ENCODE results near the gene RUNX2.

Gene RUNX2

GRCh38 chr6:45423824-45424450 is 95.8 kb downstream of the RUNX2 start:
- in situ Hi-C loops (cut with HindIII; ENCODE audit: low pct_ligation_motif_present, low pct_unique_long_range_greater_than_20kb, low sequenced_read_pairs), result no loop called here
- no peak for DNase-seq

DNA sequence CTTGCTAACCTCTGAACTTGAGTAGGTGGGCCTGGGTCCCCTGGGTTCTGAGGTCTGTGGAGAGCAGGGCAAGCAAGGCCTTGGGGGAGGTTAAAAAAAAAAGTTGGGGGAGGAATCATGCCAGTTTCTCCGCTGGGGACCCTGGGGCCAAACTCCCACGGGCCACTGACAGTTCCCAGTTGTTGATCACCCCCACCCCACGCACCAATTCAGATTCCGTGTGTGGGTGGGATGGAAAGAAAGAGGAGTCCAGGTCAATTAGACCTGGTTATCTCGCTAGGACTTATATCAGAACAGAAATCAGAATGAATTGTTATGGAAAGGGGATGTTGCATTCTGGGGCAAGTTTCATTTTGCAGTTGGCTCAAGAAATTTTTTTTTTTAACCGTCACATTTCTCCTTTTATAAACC is 96.3 kb downstream of the RUNX2 start:
- in situ Hi-C loops (cut with HindIII; ENCODE audit: low pct_ligation_motif_present, low pct_unique_long_range_greater_than_20kb, low sequenced_read_pairs), result no loop called here
- DNase-seq, result no peak

DNA sequence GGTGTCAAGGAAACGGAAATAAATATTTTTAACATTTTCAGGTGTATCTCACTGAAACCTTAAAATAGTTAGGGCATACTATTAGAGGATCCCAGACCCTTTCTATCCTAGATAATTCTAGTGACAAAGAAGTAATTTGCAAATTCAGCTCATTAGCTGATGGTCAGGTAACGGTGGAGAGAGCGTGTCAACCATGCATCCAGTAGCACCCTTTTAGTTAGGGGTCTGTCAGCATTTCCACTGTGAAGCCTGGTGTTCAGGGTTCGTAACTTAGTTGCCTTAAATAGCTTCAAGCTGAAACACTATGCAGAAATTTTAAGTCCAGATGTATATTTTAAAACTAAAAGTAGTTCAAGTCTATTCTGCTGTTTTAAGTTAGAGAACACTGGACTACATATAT is 98.1 kb downstream of the RUNX2 start:
- DNase-seq, result no peak
- in situ Hi-C loops (cut with HindIII; ENCODE audit: low pct_ligation_motif_present, low pct_unique_long_range_greater_than_20kb, low sequenced_read_pairs), result no loop called here

GRCh38 chr6:45427726-45428125 is 99.6 kb downstream of the RUNX2 start:
- DNase-seq, result no peak
- in situ Hi-C loops (cut with HindIII; ENCODE audit: low pct_ligation_motif_present, low pct_unique_long_range_greater_than_20kb, low sequenced_read_pairs), result no loop called here

GRCh38 chr6:45428727-45429126 is 100.6 kb downstream of the RUNX2 start:
- in situ Hi-C loops (cut with HindIII; ENCODE audit: low pct_ligation_motif_present, low pct_unique_long_range_greater_than_20kb, low sequenced_read_pairs), result no loop called here
- no peak for DNase-seq

GRCh38 chr6:45430590-45431202 is 102.6 kb downstream of the RUNX2 start:
- in situ Hi-C loops (cut with HindIII; ENCODE audit: low pct_ligation_motif_present, low pct_unique_long_range_greater_than_20kb, low sequenced_read_pairs), result no loop called here
- DNase-seq, result no peak

DNA sequence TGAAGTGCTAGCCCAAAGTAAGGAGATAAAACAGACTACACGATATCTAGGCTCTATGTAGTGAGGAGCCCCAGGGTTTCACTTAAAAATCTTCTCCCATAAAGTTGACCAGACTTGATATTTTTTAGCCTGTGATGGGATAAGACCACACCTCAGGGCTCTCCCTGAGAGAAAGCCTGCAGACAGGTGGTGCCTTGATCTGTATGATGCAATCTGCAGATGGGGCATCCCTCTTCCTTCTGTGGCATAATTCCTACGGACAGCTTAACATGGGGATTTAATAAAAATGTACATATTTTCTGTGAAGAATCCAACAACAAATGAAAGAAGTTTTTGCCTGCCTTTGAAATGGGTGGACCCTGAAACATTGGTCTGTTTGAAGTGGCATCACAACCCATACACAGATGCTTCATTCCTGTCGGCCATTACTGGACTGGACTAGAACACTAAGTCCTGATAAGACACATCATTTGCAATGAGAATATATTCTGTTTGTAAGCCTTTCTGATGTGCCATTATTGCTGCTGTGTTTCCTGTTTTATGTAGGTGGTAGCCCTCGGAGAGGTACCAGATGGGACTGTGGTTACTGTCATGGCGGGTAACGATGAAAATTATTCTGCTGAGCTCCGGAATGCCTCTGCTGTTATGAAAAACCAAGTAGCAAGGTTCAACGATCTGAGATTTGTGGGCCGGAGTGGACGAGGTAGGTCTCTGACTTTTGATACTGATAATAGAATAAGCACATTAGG is 103.4 kb downstream of the RUNX2 start:
- in situ Hi-C loops (cut with HindIII; ENCODE audit: low pct_ligation_motif_present, low pct_unique_long_range_greater_than_20kb, low sequenced_read_pairs), result no loop called here
- no peak for DNase-seq

GRCh38 chr6:45432977-45433376 is 104.8 kb downstream of the RUNX2 start:
- in situ Hi-C loops (cut with HindIII; ENCODE audit: low pct_ligation_motif_present, low pct_unique_long_range_greater_than_20kb, low sequenced_read_pairs), result no loop called here
- DNase-seq, result peak; percentile 45

DNA sequence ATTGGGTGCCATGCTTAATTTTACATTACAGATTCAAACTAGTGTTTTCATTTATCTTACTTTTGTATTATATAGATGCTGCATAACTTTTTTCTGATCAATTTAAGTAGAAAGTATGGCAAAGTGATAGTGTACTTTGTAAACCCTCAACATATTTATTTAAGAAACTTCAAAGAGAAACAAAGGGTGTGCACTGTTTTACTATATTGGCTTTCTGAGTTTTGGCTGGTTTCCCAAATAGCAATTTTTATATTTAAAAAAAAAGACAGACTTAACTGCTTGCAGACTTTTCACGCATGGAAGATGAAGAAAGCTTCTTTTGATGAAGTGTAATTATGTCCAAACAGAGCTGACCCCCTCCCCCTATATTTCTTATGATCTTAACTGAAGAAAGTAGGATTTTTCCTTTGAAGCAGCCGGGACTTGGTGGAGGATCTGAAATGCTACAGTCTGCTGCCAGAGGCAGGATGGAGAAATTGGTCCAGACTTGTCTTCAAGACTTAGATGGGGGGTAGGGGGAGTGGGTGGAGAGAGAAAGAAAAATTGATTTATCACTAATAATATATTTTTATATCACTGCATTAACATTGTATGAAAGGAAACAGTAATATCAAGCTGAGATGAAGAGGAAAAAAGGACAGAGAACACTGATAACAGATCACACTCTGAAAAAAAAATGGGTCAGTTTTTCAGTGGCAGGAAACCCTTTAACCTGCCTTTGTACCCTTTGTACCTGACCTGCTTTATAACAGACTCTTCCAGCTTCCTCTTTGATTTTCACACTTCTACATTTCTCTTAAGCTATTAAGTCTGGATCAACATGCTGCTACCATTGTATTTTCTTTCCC is 105.6 kb downstream of the RUNX2 start:
- in situ Hi-C loops (cut with HindIII; ENCODE audit: low pct_ligation_motif_present, low pct_unique_long_range_greater_than_20kb, low sequenced_read_pairs), result no loop called here
- DNase-seq, result no peak

- in situ Hi-C loops (cut with HindIII; ENCODE audit: low pct_ligation_motif_present, low pct_unique_long_range_greater_than_20kb, low sequenced_read_pairs), result no loop called here
- DNase-seq, result no peak
Observed at GRCh38 chr6:45434381-45434700, 106.2 kb downstream of the RUNX2 start.

DNA sequence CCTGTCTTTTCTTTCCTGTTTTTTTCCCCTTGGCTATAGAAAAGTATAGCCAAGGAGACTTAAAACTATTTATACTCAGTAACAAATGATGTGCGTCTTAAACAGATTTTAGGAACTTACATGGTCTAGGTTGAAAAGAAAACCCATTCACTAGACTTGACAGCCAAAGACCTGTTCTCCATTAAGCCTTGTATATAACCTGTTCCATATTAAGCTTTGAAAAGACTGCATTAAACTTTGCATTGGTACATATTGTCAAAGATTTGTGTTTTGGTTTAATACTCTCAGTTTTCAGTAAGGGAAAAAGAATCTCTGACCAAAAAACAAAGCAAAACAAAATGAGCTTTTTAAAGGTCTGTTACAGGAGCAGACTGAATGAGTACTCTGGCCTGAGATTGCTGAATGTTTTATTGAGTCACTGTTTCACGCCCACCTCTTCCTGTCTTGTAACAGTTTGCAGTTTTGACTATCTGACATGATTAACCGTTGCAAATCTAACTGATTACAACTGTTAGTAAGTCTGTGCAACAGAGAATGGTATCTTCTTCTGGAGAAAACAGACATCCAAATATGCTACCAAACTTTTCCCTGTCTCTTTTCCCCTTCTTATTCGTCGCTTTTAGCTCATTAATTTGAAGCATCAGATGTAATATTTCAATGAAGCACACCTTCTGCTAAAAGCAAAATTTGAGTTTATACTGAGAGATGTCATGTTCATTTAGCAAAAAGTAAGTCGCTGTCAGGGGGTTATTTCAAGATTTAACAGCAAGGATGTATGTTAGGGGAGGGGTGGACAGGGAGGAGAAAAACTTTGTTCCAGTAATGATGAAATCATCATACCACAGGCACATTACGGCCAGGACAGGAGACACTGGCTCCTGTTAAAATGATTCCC is 108.7 kb downstream of the RUNX2 start:
- DNase-seq, result peak; percentile 47
- in situ Hi-C loops (cut with HindIII; ENCODE audit: low pct_ligation_motif_present, low pct_unique_long_range_greater_than_20kb, low sequenced_read_pairs), result no loop called here

DNA sequence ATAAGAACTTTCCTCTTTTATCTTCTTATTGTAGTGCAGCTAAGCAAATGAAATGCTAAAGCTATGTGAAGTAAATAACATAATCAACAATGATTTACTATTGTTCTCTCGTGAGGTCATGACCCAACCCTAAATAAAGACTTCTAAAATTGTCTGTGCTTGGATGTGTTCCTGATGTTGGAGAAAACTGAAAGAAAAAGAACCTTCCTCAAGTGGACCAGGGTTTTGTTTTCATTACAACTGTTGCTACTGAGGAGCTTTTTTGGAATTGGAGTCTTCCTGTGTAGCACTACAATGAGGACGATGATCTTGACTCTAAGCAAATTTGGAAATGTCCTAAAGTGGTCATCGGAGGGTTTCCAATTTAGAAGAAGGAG is 109.3 kb downstream of the RUNX2 start:
- in situ Hi-C loops (cut with HindIII; ENCODE audit: low pct_ligation_motif_present, low pct_unique_long_range_greater_than_20kb, low sequenced_read_pairs), result no loop called here
- DNase-seq, result no peak

DNA sequence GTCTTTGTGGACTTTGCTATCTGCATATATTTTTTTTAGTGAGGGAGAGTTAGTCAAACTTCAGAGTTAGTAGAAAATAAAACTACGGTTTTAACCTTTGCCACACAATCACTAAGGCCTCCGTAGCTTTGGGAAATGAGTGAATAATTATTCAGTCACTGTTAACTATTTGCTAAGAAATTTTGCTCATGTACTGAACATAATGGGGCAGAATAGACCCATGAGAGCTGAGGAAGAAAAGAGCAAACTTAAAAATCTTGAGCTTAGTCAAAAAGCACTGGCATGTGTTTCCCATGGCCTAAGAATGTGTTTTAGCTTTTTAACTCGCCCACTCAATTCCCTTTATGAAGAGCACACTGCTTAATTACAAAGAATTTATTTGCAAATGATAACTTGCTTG is 110.0 kb downstream of the RUNX2 start:
- in situ Hi-C loops (cut with HindIII; ENCODE audit: low pct_ligation_motif_present, low pct_unique_long_range_greater_than_20kb, low sequenced_read_pairs), result no loop called here
- DNase-seq, result peak; percentile 30

DNA sequence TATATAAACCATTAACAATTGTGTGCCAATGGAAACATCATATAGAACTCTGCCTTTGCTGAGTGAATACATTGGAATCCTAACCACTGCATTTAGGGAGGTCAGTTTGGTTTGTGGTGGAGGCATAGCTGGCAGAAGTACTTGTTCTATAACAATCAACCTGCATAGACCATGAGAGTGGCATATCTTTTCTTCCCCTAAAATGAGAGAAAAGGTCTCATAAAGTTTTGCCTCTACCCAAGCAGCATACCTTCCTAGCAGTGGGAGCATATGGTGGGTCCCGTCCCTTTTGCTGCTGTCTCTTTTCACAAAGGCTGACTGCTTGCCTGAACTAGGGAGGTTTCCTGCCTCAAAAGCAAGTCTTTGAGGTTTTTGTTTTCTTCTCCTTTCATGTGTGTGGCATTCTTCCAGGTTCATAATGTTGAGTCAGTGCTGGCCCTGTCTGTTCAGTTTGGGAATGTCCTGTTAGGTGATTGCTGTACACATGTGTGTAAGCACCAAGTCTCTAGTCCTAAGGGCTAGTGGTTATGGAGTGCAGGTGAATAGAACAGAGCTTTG is 110.8 kb downstream of the RUNX2 start:
- in situ Hi-C loops (cut with HindIII; ENCODE audit: low pct_ligation_motif_present, low pct_unique_long_range_greater_than_20kb, low sequenced_read_pairs), result no loop called here
- DNase-seq, result peak; percentile 80

DNA sequence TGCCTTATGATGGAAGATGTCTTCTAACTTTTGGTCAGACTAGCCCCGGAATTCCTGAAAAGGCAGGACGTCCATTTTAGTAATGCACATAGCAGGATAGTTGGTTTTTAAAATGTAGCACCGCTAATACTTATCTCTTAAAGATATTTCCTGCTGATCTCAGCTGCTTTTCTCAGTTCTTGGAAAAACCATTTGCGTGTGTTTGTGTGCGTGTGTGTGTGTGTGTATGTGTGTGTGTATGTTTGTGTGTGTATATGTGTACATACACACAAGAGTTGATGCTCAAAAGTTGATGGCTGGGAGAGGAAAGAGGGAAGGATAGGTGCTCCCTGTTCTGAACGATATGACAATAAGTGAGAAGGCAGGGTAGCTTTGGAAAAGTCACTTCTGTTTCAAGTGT is 111.3 kb downstream of the RUNX2 start:
- DNase-seq, result no peak
- in situ Hi-C loops (cut with HindIII; ENCODE audit: low pct_ligation_motif_present, low pct_unique_long_range_greater_than_20kb, low sequenced_read_pairs), result no loop called here

DNA sequence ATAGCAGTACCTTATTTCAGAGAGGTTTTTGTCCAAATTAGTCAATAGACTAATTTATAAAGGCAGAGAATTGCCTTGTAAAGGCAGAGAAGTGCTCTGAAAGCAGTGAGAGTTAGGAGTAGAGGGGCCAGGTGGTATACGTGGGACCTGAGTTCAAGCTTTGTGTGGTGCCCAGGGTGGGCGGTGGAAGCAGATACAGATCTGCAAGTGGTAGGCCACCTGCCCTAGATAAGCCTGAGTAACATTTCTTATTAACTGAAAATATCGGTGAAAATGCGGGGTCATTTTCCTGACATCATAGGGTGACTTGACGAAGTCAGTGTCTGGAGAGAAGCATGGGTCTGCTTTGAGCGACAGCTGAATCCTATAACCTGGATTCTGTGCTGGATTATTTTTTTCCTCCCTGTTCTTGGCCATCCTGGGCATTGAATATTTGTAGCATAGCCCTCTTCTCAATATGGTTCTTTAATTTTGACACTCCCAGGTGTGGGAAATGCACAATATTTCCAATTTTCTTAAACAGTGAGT is 111.8 kb downstream of the RUNX2 start:
- DNase-seq, result no peak
- in situ Hi-C loops (cut with HindIII; ENCODE audit: low pct_ligation_motif_present, low pct_unique_long_range_greater_than_20kb, low sequenced_read_pairs), result no loop called here

- DNase-seq, result no peak
- in situ Hi-C loops (cut with HindIII; ENCODE audit: low pct_ligation_motif_present, low pct_unique_long_range_greater_than_20kb, low sequenced_read_pairs), result no loop called here
Observed at GRCh38 chr6:45441851-45442453, 113.8 kb downstream of the RUNX2 start.

DNA sequence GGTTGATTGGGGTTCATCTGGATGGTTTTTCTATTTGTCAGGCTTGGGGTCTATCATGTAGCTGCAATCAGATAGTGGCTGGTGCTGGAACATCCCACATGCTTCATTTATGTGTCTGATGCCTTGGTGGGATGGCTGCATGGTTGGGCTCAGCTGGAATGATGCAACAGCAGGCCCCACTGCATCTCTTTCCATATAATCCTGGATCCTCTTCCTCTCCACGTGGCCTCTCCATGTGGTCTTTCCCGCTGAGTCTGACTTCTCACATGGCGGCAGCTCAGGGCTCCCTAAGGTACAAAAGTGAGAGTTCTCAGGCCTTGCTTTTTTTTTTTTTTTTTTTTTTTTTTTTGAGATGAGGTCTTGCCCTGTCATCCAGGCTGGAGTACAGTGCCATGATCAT is 114.6 kb downstream of the RUNX2 start:
- in situ Hi-C loops (cut with HindIII; ENCODE audit: low pct_ligation_motif_present, low pct_unique_long_range_greater_than_20kb, low sequenced_read_pairs), result no loop called here

More for the DNA sequence above, 114.6 kb downstream of the RUNX2 start:
- DNase-seq, result no peak
